Liver (tissue), 9 donors: Measurements from ENCODE around the gene SMIM7. TPM values are rescaled to one million over a fixed set of nuclear protein-coding genes. Genes with fewer than 3 reads are reported as not detected.

ENCODE experiments used
- DNase-seq: peaks from one replicate; pipeline ENCODE4 v3.0.0-alpha.2; 2017; ENCODE audit warnings: low spot score
- H3K27ac ChIP-seq, 2 donors: one replicate each; pipeline ENCODE4 v1.7.0; 2013; ENCODE audit warnings: inconsistent platforms in 2 of 2, low read length in 2 of 2, control low read depth in 1 of 2, low read depth in 1 of 2, mild to moderate bottlenecking in 1 of 2
- H3K27me3 ChIP-seq, 4 donors: one replicate each; pipeline versions ENCODE4 v1.6.1 to v1.7.0; 2013; ENCODE audit warnings: low read length in 3 of 4, inconsistent platforms in 1 of 4, mild to moderate bottlenecking in 1 of 4, moderate library complexity in 1 of 4; ENCODE audit not compliant: control insufficient read depth in 4 of 4, insufficient read depth in 4 of 4
- H3K36me3 ChIP-seq, 4 donors: one replicate each; pipeline versions ENCODE4 v1.6.1 to v1.7.0; 2013; ENCODE audit warnings: low read length in 3 of 4, mild to moderate bottlenecking in 3 of 4, low read depth in 1 of 4, moderate library complexity in 1 of 4; ENCODE audit not compliant: control insufficient read depth in 4 of 4, insufficient read depth in 3 of 4
- H3K4me1 ChIP-seq, 4 donors: one replicate each; pipeline versions ENCODE4 v1.6.1 to v1.7.0; 2013; ENCODE audit warnings: low read length in 3 of 4, mild to moderate bottlenecking in 3 of 4, moderate library complexity in 1 of 4; ENCODE audit not compliant: control insufficient read depth in 4 of 4, insufficient read depth in 4 of 4
- H3K4me3 ChIP-seq, 3 donors: one replicate each; pipeline versions ENCODE4 v1.6.1 to v1.7.0; 2013; ENCODE audit warnings: low read length in 3 of 3, control low read depth in 1 of 3, low read depth in 1 of 3, mild to moderate bottlenecking in 1 of 3
- H3K9ac ChIP-seq, 2 donors: one replicate each; pipeline ENCODE4 v1.7.0; 2013; ENCODE audit warnings: low read length in 2 of 2, mild to moderate bottlenecking in 2 of 2, moderate library complexity in 2 of 2, control low read depth in 1 of 2, low read depth in 1 of 2
- H3K9me3 ChIP-seq, 4 donors: one replicate each; pipeline versions ENCODE4 v1.6.1 to v1.7.0; 2013; ENCODE audit warnings: low read length in 3 of 4; ENCODE audit not compliant: control insufficient read depth in 4 of 4
- ATF3 ChIP-seq: IDR thresholded peaks from 2 replicates; pipeline ENCODE4 v1.6.1; 2016; ENCODE audit warnings: antibody characterized with exemption
- EGR1 ChIP-seq, 2 donors: IDR thresholded peaks; 2 replicates each; pipeline ENCODE4 v1.6.1; 2016 to 2018; ENCODE audit warnings: antibody characterized with exemption in 2 of 2, low read depth in 2 of 2
- FOXA1 ChIP-seq: IDR thresholded peaks from 2 replicates; pipeline ENCODE4 v1.6.1; 2016; ENCODE audit warnings: antibody characterized with exemption
- FOXA2 ChIP-seq: IDR thresholded peaks from 2 replicates; pipeline ENCODE4 v1.6.1; 2016; ENCODE audit warnings: antibody characterized with exemption
- GABPA ChIP-seq, 2 donors: IDR thresholded peaks in 1 of 2; conservative IDR thresholded peaks in 1 of 2; 2 replicates each; pipeline ENCODE4 v1.6.1; 2016; ENCODE audit warnings: antibody characterized with exemption in 2 of 2, mild to moderate bottlenecking in 1 of 2, moderate library complexity in 1 of 2
- HNF4A ChIP-seq, 2 donors: conservative IDR thresholded peaks; 2 replicates each; pipeline ENCODE4 v1.6.1; 2016; ENCODE audit warnings: antibody characterized with exemption in 2 of 2, mild to moderate bottlenecking in 2 of 2
- HNF4G ChIP-seq: IDR thresholded peaks from 2 replicates; pipeline ENCODE4 v1.6.1; 2016; ENCODE audit warnings: antibody characterized with exemption
- JUND ChIP-seq, 2 donors: IDR thresholded peaks; 2 replicates each; pipeline ENCODE4 v1.6.1; 2016; ENCODE audit warnings: antibody characterized with exemption in 2 of 2
- MAX ChIP-seq: IDR thresholded peaks from 2 replicates; pipeline ENCODE4 v1.6.1; 2016; ENCODE audit warnings: antibody characterized with exemption
- NR2F2 ChIP-seq: IDR thresholded peaks from 2 replicates; pipeline ENCODE4 v1.6.1; 2016; ENCODE audit warnings: antibody characterized with exemption
- RAD21 ChIP-seq, 2 donors: IDR thresholded peaks; 2 replicates each; pipeline ENCODE4 v1.6.1; 2016; ENCODE audit warnings: antibody characterized with exemption in 2 of 2, mild to moderate bottlenecking in 2 of 2
- RXRA ChIP-seq, 2 donors: IDR thresholded peaks; 2 replicates each; pipeline ENCODE4 v1.6.1; 2017 to 2018; ENCODE audit warnings: antibody characterized with exemption in 2 of 2, mild to moderate bottlenecking in 1 of 2
- SP1 ChIP-seq: IDR thresholded peaks from 2 replicates; pipeline ENCODE4 v1.6.1; 2018; ENCODE audit warnings: antibody characterized with exemption, mild to moderate bottlenecking
- TAF1 ChIP-seq: conservative IDR thresholded peaks from 2 replicates; pipeline ENCODE4 v1.6.1; 2016; ENCODE audit warnings: antibody characterized with exemption, mild to moderate bottlenecking
- YY1 ChIP-seq: IDR thresholded peaks from 2 replicates; pipeline ENCODE4 v1.6.1; 2016; ENCODE audit warnings: antibody characterized with exemption, mild to moderate bottlenecking
- ZBTB33 ChIP-seq: IDR thresholded peaks from 2 replicates; pipeline ENCODE4 v1.6.1; 2016; ENCODE audit warnings: antibody characterized with exemption
- WGBS: extraction: QIAGEN DNeasy Blood & Tissue Kit; methylation state at CpG from one replicate; pipeline ENCODE4 v1.1.7; 2013; 5-methylcytosine and 5-hydroxymethylcytosine counted together
- polyA plus RNA-seq, 2 donors: library from polyadenylated mRNA; stranded (reverse) in 1 of 2; unstranded in 1 of 2; fragments of 200-250 nt in 1 of 2; fragments of >200 nt in 1 of 2; fragmentation: Nextera tagmentation in 1 of 2; extraction: Ambion mirVana in 1 of 2; gene quantifications; one replicate each; pipeline versions ENCODE4 v1.2.1 to v1.2.3, GENCODE V29; 2013 to 2015
- total RNA-seq, 2 donors: library from RNA; depleted of rRNA; stranded (reverse); fragments of >200 nt; gene quantifications; one replicate each; pipeline ENCODE4 v1.2.3, GENCODE V29; 2014
- TF ChIP-seq, protein P1 (sequence below): IDR thresholded peaks from 2 replicates; pipeline ENCODE4 v1.6.1; 2016; ENCODE audit warnings: antibody characterized with exemption, mild to moderate bottlenecking
- TF ChIP-seq, protein P2 (sequence below): fragments of 150-350 bp; IDR thresholded peaks from 2 replicates; pipeline ENCODE4 v1.5.1; 2017; ENCODE audit warnings: improper control_type of control experiment, low read depth, low read length; ENCODE audit not compliant: missing input control
- donor health status: healthy.
- donor health status: healthy.
- donor health status: healthy.
- donor health status: healthy.
- donor health status: healthy.

Gene SMIM7
- total and polyA plus RNA-seq, 4 donors: 35.2 to 81.8 (median 46.9) TPM

GRCh38 chr19:16623066-16623465, 36.9 kb downstream of the SMIM7 start:
- peaks cover 0 to 7% (median 3%) of the 10 kb centered on the region in 4 donors for H3K36me3 ChIP-seq
- peaks cover 2 to 41% (median 31%) of the 10 kb centered on the region in 4 donors for H3K4me1 ChIP-seq
- H3K27me3 ChIP-seq: no peaks in the 10 kb centered on the region
- TF ChIP-seq RXRA (IDR thresholded peaks at IDR 0.05): no peak
- TF ChIP-seq, protein P1, sequence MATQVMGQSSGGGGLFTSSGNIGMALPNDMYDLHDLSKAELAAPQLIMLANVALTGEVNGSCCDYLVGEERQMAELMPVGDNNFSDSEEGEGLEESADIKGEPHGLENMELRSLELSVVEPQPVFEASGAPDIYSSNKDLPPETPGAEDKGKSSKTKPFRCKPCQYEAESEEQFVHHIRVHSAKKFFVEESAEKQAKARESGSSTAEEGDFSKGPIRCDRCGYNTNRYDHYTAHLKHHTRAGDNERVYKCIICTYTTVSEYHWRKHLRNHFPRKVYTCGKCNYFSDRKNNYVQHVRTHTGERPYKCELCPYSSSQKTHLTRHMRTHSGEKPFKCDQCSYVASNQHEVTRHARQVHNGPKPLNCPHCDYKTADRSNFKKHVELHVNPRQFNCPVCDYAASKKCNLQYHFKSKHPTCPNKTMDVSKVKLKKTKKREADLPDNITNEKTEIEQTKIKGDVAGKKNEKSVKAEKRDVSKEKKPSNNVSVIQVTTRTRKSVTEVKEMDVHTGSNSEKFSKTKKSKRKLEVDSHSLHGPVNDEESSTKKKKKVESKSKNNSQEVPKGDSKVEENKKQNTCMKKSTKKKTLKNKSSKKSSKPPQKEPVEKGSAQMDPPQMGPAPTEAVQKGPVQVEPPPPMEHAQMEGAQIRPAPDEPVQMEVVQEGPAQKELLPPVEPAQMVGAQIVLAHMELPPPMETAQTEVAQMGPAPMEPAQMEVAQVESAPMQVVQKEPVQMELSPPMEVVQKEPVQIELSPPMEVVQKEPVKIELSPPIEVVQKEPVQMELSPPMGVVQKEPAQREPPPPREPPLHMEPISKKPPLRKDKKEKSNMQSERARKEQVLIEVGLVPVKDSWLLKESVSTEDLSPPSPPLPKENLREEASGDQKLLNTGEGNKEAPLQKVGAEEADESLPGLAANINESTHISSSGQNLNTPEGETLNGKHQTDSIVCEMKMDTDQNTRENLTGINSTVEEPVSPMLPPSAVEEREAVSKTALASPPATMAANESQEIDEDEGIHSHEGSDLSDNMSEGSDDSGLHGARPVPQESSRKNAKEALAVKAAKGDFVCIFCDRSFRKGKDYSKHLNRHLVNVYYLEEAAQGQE: no peak
- no peak for TF ChIP-seq HNF4G
- TF ChIP-seq ZBTB33: no peak
- no peak for TF ChIP-seq GABPA (IDR thresholded peaks at IDR 0.05 in 1 of 2, conservative IDR thresholded peaks at IDR 0.05 in 1 of 2)
- no peak for TF ChIP-seq SP1
- TF ChIP-seq FOXA1: no peak
- TF ChIP-seq MAX: no peak
- TF ChIP-seq YY1: no peak
- no peak for TF ChIP-seq RAD21 (IDR thresholded peaks at IDR 0.05)
- TF ChIP-seq TAF1: no peak
- TF ChIP-seq JUND (IDR thresholded peaks at IDR 0.05): no peak
- TF ChIP-seq, protein P2, sequence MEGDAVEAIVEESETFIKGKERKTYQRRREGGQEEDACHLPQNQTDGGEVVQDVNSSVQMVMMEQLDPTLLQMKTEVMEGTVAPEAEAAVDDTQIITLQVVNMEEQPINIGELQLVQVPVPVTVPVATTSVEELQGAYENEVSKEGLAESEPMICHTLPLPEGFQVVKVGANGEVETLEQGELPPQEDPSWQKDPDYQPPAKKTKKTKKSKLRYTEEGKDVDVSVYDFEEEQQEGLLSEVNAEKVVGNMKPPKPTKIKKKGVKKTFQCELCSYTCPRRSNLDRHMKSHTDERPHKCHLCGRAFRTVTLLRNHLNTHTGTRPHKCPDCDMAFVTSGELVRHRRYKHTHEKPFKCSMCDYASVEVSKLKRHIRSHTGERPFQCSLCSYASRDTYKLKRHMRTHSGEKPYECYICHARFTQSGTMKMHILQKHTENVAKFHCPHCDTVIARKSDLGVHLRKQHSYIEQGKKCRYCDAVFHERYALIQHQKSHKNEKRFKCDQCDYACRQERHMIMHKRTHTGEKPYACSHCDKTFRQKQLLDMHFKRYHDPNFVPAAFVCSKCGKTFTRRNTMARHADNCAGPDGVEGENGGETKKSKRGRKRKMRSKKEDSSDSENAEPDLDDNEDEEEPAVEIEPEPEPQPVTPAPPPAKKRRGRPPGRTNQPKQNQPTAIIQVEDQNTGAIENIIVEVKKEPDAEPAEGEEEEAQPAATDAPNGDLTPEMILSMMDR: no peak
- TF ChIP-seq FOXA2: no peak
- no peak for TF ChIP-seq EGR1 (IDR thresholded peaks at IDR 0.05; ENCODE audit: low read depth in 2 of 2)
- TF ChIP-seq NR2F2: no peak
- TF ChIP-seq ATF3: no peak
- TF ChIP-seq HNF4A (conservative IDR thresholded peaks at IDR 0.05): no peak
- H3K27ac ChIP-seq: no peak overlapping the region
- no peak for DNase-seq
- H3K4me3 ChIP-seq: no peak overlapping the region
- H3K9ac ChIP-seq: no peak overlapping the region
- H3K9me3 ChIP-seq: no peaks in the 10 kb centered on the region
- 96% methylated on average over 2 of the region's 2 CpGs for WGBS
